H1 (cell line): Measurements from ENCODE around the gene RILP. TPM values are rescaled to one million over a fixed set of nuclear protein-coding genes. Genes with fewer than 3 reads are reported as not detected.

Experiments
- BCL11A ChIP-seq, 2 experiments: IDR thresholded peaks; one replicate each; pipeline ENCODE4 v1.6.1; 2011; ENCODE audit warnings: low read depth in 2 of 2, low read length in 2 of 2, mild to moderate bottlenecking in 2 of 2
- CHD7 ChIP-seq: fragments of 300-600 bp; sonication (generic); IDR thresholded peaks from 2 replicates; pipeline ENCODE4 v1.7.1; 2012; ENCODE audit warnings: low read length, moderate library complexity, mild to moderate bottlenecking, inconsistent platforms; ENCODE audit not compliant: insufficient replicate concordance
- E2F6 ChIP-seq: IDR thresholded peaks from 2 replicates; pipeline ENCODE4 v1.6.1; 2012; ENCODE audit warnings: inconsistent platforms
- JUND ChIP-seq: IDR thresholded peaks from 2 replicates; pipeline ENCODE4 v1.6.1; 2011; ENCODE audit warnings: mild to moderate bottlenecking, improper control_type of control experiment, low read length
- KDM5A ChIP-seq: fragments of 200-600 bp; IDR thresholded peaks from 2 replicates; pipeline ENCODE4 v1.7.1; 2012; ENCODE audit warnings: mild to moderate bottlenecking, low read length, inconsistent platforms, mixed read lengths
- NRF1 ChIP-seq: IDR thresholded peaks from 2 replicates; pipeline ENCODE4 v1.6.1; 2011; ENCODE audit warnings: mild to moderate bottlenecking, low read depth, low read length, improper control_type of control experiment
- SIN3A ChIP-seq, 2 experiments: IDR thresholded peaks in 1 of 2; conservative IDR thresholded peaks in 1 of 2; 2 replicates each; pipeline ENCODE4 v1.6.1; 2011 to 2012; ENCODE audit warnings: low read length in 2 of 2, improper control_type of control experiment in 1 of 2, low read depth in 1 of 2, mild to moderate bottlenecking in 1 of 2
- SIRT6 ChIP-seq: IDR thresholded peaks from one replicate; pipeline ENCODE4 v1.7.1; 2012; ENCODE audit warnings: low read length, inconsistent platforms
- SP2 ChIP-seq: IDR thresholded peaks from 2 replicates; pipeline ENCODE4 v1.6.1; 2012; ENCODE audit warnings: mild to moderate bottlenecking, low read length, inconsistent platforms
- TBP ChIP-seq: IDR thresholded peaks from 2 replicates; pipeline ENCODE4 v1.6.1; 2011; ENCODE audit warnings: low read depth, low read length, improper control_type of control experiment
- polyA plus RNA-seq, 7 experiments: library from polyadenylated mRNA; depleted of rRNA in 3 of 7; stranded (reverse) in 5 of 7; unstranded in 2 of 7; fragments of >200 nt in 5 of 7; fragments of 200-250 nt in 2 of 7; gene quantifications; 1 replicate in 5 of 7; 2 replicates in 1 of 7; 4 replicates in 1 of 7; pipeline versions ENCODE4 v1.2.1 to v1.2.3, GENCODE V29; 2011 to 2013; ENCODE audit warnings: missing spikeins in 2 of 7, mixed read lengths in 2 of 7
- total RNA-seq: library from RNA; stranded (reverse); fragmentation: NEBNext Ultra II Directional; extraction: Animal tissue kit (Norgen Biotek cat#: 25700); gene quantifications from 2 replicates; pipeline ENCODE4 v1.2.1, GENCODE V29; 2021

RILP gene
- total and polyA plus RNA-seq, 2 of the 8 experiments (the other 6 are each of a cell fraction or from before 2014, with no cell fraction given): 6.8 to 7.2 TPM

- no peak for TF ChIP-seq CHD7
- peak; percentile 68; the same call in 1 of the 2 replicates for TF ChIP-seq TBP
- TF ChIP-seq SIN3A (conservative IDR thresholded peaks at IDR 0.05 in 1 of 2, IDR thresholded peaks at IDR 0.05 in 1 of 2; ENCODE audit: low read depth in 1 of 2, low read length in 2 of 2): no peak; a peak in 1 of 4 replicates
- TF ChIP-seq SIRT6: no peak
- no peak for TF ChIP-seq NRF1
- TF ChIP-seq KDM5A: no peak
- TF ChIP-seq E2F6: no peak
- TF ChIP-seq JUND: no peak
- no peak for TF ChIP-seq SP2
- no peak for TF ChIP-seq BCL11A (IDR thresholded peaks at IDR 0.05; ENCODE audit: low read depth in 2 of 2, low read length in 2 of 2)
These were observed 20.7 kb downstream of the RILP start (continued) for GRCh38 chr17:1628856-1629503.
